ENCODE results near the gene CLIC3.

CLIC3 gene

GRCh38 chr9:137018761-137019559 lies 22.6 kb upstream of the CLIC3 start:
- DNase-seq (ENCODE audit: low read depth in 3 of 3, low spot score in 1 of 3) = no peak

GRCh38 chr9:137017791-137018497 lies 21.6 kb upstream of the CLIC3 start:
- DNase-seq (ENCODE audit: low read depth in 3 of 3, low spot score in 1 of 3) = no peak

GRCh38 chr9:137017071-137017470 lies 20.7 kb upstream of the CLIC3 start:
- no peak for DNase-seq (ENCODE audit: low read depth in 3 of 3, low spot score in 1 of 3)

DNA sequence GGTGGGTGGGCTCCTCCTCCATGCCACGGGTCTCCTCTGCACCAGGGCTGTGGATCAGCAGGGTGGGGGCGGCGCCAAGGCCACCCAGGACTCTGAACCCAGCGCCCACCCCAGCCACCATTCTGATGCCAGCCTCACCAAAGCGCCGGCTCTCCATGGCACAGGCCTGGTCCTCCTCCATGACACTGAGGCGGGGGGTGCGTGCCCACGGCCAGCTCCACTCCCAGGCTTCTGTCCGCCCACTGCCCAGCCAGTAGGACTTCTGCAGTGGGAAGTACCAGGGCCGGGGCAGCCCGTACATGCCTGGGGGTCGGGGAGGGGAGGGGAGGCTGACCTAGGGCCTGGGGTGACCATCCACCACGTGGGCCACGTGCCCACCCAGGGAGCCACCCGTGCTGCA lies 20.1 kb upstream of the CLIC3 start:
- no peak for DNase-seq (ENCODE audit: low read depth in 3 of 3, low spot score in 1 of 3)

GRCh38 chr9:137015976-137016375 lies 19.6 kb upstream of the CLIC3 start:
- DNase-seq (ENCODE audit: low read depth in 3 of 3, low spot score in 1 of 3) = no peak

GRCh38 chr9:137015540-137015930 lies 19.2 kb upstream of the CLIC3 start:
- DNase-seq (ENCODE audit: low read depth in 3 of 3, low spot score in 1 of 3) = no peak

GRCh38 chr9:137014776-137015539 lies 18.6 kb upstream of the CLIC3 start:
- DNase-seq (ENCODE audit: low read depth in 3 of 3, low spot score in 1 of 3) = no peak

GRCh38 chr9:137014166-137014565 lies 17.8 kb upstream of the CLIC3 start:
- DNase-seq (ENCODE audit: low read depth in 3 of 3, low spot score in 1 of 3) = no peak

DNA sequence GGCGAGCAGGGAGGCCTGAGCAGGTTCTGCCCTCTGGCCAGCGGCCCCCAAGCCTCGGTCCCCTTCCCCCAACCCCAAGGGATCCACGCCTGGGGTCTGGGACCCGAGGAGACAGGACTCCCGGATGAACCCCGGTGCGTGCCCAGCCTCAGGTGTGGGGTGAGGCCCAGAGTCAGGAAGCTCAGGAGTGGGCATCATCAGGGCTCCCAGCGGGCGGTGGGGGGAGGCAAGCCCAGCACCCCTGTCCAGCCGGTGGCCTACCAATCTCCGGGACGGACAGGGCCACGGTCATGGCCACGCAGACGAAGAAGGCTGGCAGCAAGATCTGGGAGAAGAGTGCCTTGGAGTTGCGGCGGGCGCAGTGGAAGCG lies 17.2 kb upstream of the CLIC3 start:
- DNase-seq (ENCODE audit: low read depth in 3 of 3, low spot score in 1 of 3) = no peak

DNA sequence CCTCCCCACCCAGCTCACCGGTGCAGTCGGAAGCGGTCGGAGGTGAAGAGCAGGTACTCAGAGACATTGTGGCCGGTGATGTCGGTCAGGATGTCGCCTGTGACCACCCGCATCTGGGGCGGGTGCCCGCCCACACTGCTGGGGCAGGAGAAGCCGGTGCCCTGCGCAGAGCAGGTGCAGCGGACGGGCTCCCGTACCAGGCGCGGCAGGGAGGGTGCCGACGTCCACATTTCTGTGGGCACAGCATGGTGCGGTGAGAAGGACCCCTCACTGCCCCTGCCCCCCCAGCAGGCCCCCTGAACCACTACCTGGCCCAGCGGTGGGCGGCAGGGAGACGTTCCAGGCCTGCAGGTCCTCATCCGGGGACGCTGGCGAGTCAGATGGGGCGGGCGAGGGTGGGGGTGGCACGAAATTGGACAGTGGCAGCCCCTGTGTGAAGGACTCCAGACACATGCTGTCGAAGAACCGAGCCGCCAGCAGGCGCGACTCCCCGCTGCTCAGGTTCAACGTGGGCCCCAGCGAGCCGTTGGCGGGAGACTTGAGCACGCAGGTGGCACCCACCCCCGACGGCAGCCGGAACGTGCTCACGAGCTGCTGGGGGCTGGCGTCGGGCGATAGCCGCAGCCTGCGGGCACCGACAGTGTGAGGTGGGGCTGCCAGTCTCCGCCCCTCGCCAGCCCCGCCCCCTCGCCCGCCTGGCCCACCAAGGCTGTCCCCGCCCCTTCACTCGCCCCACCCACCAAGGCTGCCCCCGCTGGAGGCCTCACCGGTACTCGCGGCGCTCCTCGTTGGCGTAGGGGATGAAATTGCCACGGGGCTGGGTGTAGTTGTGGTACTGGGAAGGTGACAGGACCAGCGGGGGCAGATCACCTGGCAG lies 16.6 kb upstream of the CLIC3 start:
- DNase-seq (ENCODE audit: low read depth in 3 of 3, low spot score in 1 of 3) = no peak

GRCh38 chr9:137011907-137012675 lies 15.7 kb upstream of the CLIC3 start:
- DNase-seq (ENCODE audit: low read depth in 3 of 3, low spot score in 1 of 3) = no peak

DNA sequence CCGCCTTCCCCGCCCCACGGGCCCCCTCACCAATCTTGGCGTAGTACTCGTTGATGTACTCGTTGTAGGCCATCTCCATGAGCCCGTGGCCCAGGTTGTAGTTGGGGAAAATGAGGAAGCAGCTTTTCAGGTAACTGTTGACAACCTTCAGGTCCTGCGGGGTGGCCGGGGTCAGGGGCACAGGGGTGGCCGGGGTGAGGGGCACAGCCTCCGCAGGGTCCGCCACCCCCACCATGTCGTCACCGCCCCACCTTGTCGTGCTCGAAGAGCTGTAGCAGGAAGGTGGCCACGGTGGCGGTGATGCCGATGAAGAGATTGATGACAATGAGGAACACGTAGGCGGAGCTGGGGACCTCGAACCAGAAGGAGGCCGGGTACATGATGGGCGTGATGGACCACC lies 14.8 kb upstream of the CLIC3 start:
- DNase-seq (ENCODE audit: low read depth in 3 of 3, low spot score in 1 of 3) = no peak

DNA sequence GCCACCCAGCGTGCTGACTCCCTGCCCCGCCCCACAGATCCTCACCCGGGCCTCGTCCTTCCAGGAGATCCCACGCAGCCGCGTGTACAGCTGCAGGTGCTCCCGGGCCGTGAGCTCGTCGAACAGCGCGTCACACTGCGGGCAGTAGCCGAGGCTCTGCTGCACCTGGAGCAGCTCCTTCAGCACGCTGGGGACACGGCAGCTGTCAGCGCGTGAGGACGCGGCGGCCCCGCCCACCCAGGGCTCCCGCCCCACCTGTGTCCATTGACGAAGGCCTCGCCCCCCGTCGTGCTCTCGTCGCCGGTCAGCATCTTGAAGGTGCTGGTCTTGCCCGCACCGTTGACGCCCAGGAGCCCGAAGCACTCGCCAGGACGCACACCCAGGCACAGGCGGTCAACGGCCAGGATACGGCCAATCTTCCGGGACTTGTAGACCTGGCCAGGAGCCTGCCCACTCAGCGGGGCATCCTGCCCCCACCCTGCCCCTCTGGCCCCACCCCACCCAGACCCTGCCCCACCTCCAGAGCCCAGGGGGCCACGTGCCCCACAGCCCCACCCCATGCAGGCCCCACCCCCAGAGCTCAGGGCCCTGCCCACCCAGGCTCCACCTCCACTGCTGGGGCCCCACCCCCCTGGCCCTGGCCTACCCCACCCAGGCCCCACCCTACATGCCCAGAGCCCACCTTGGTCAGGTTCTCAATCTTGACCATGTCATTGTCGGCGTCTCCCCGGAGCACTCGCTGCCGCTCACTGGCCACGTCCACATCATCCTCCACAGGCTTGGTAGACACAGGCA lies 13.8 kb upstream of the CLIC3 start:
- DNase-seq (ENCODE audit: low read depth in 3 of 3, low spot score in 1 of 3) = no peak

- DNase-seq (ENCODE audit: low read depth in 3 of 3, low spot score in 1 of 3) = no peak
Observed at GRCh38 chr9:137009217-137009616, 12.8 kb upstream of the CLIC3 start.

- no peak for DNase-seq (ENCODE audit: low read depth in 3 of 3, low spot score in 1 of 3)
Observed at GRCh38 chr9:137008312-137008711, 11.9 kb upstream of the CLIC3 start.

DNA sequence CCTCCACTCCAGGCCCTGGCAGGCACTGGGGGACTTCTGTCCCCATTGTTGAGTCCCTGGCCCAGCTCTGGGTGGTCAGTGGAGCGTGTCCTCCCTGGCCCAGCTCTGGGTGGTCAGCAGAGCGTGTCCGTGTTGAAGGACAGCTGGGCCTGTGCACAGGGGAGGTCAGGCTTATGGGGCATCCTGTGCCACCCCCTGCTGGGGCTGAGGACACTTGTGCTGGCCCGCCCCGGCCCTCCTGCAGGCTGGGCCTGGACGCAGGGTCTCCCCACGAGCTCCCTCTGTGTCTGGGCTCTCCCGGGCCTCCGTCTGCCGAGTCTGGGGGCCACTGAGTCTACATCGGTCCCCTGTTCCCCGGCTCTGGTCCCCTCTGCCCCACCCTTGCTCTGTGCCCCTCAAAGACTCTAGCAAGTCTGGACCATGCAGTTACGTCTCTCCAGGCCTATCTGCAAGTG lies 11.5 kb upstream of the CLIC3 start:
- DNase-seq (ENCODE audit: low read depth in 3 of 3, low spot score in 1 of 3) = no peak

DNA sequence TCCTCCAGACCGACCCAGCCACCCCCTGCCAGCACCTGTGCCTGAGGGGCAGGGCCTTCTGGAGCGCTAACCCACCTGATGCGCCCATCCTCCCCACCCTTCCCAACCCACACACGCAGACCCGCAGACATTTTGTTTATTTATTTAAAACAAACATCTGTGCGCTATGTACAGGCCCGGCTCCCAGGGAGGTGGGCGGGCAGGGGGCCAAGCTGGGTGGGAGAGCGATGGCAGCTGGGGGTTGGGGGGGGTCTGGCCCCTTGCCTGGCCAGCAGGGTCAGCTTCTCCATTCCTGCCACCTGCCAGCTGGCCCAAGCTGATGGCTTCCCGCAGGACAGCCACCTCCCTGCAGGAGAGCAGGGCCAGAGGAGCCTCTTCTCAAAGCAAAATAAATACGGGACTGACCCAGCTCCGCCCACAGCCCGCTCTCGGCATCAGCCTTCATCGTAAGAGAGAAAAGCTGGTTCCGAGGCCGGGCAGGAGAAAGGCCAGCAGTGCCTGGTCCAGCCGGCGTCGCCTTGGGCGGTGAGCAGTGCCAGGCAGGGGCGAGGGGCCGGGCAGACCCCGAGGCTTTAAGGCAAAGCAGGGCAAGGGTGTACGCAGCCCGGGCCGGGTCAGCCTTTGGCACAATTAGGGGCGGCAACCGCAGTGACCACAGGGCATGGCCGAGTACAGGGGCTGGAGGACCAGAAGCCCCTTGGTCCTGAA lies 10.9 kb upstream of the CLIC3 start:
- no peak for DNase-seq (ENCODE audit: low read depth in 3 of 3, low spot score in 1 of 3)

GRCh38 chr9:137006116-137007003 lies 10.0 kb upstream of the CLIC3 start:
- no peak for DNase-seq (ENCODE audit: low read depth in 3 of 3, low spot score in 1 of 3)

All from stimulated activated CD4-positive, alpha-beta T cell treated with anti-CD3 and anti-CD28 coated beads, TNF-alpha, amount 100 ng/mL, for 1 hour (primary cell).